WTC11 (cell line): Measurements from ENCODE around the gene RECQL5. TPM values are rescaled to one million over a fixed set of nuclear protein-coding genes. Genes with fewer than 3 reads are reported as not detected.

ENCODE experiments used
- ATAC-seq: fragments of 200-7000 bp; cut with Tn5 transposase; 2 replicates; pipeline ENCODE4 v1.10.0; 2021; ENCODE audit warnings: mild to moderate bottlenecking, moderate library complexity
- CTCF ChIA-PET: fragments of 300-600 bp; sonication (Branson Sonifier 250); formaldehyde crosslinking; loops from one replicate; lab custom pipeline; 2021; ENCODE audit warnings: antibody characterized with exemption; lab: Charles Lee
- POLR2A ChIA-PET: fragments of 350-600 bp; sonication (Branson Sonifier 250); formaldehyde crosslinking; loops from one replicate; lab custom pipeline; 2021; ENCODE audit warnings: antibody characterized with exemption; lab: Charles Lee
- DNase-seq: peaks from one replicate; pipeline ENCODE4 v3.0.0; 2021; ENCODE audit warnings: low spot score
- H3K27ac Mint-ChIP-seq: 2 replicates; pipeline ENCODE4 v1.8.0; 2021; ENCODE audit warnings: mixed read lengths
- H3K27me3 Mint-ChIP-seq: 2 replicates; pipeline ENCODE4 v1.8.0; 2021; ENCODE audit warnings: low read depth, mild to moderate bottlenecking, moderate library complexity, mixed read lengths
- H3K36me3 Mint-ChIP-seq: 2 replicates; pipeline ENCODE4 v1.8.0; 2021; ENCODE audit warnings: mixed read lengths
- H3K4me1 Mint-ChIP-seq: 2 replicates; pipeline ENCODE4 v1.8.0; 2022; ENCODE audit warnings: mixed read lengths
- H3K4me3 Mint-ChIP-seq: 2 replicates; pipeline ENCODE4 v1.8.0; 2021; ENCODE audit warnings: mild to moderate bottlenecking, moderate library complexity, mixed read lengths
- H3K9me3 Mint-ChIP-seq: 2 replicates; pipeline ENCODE4 v1.8.0; 2021; ENCODE audit warnings: mixed read lengths
- ATF1 ChIP-seq: sonication (generic); formaldehyde crosslinking; IDR thresholded peaks from 2 replicates; pipeline ENCODE4 v1.8.1; 2023; ENCODE audit warnings: mild to moderate bottlenecking, moderate library complexity, missing genetic modification reagents
- ATF3 ChIP-seq: sonication (generic); formaldehyde crosslinking; conservative IDR thresholded peaks from 2 replicates; pipeline ENCODE4 v1.8.1; 2022; ENCODE audit warnings: mild to moderate bottlenecking, missing genetic modification reagents
- CREB1 ChIP-seq: sonication (generic); formaldehyde crosslinking; IDR thresholded peaks from 2 replicates; pipeline ENCODE4 v1.8.0; 2023; ENCODE audit warnings: mild to moderate bottlenecking, missing genetic modification reagents
- ELF4 ChIP-seq: sonication (generic); formaldehyde crosslinking; IDR thresholded peaks from 2 replicates; pipeline ENCODE4 v1.8.1; 2022; ENCODE audit warnings: low read depth, mild to moderate bottlenecking, moderate library complexity, missing genetic modification reagents
- FOXJ3 ChIP-seq: sonication (generic); formaldehyde crosslinking; IDR thresholded peaks from 2 replicates; pipeline ENCODE4 v1.9.0; 2021; ENCODE audit warnings: missing genetic modification reagents, mild to moderate bottlenecking, borderline replicate concordance
- FOXK1 ChIP-seq: sonication (generic); formaldehyde crosslinking; IDR thresholded peaks from 2 replicates; pipeline ENCODE4 v1.8.0; 2022; ENCODE audit warnings: mild to moderate bottlenecking, moderate library complexity, missing genetic modification reagents
- GABPB1 ChIP-seq: sonication (generic); formaldehyde crosslinking; IDR thresholded peaks from 2 replicates; pipeline ENCODE4 v1.8.1; 2023; ENCODE audit warnings: mild to moderate bottlenecking, missing genetic modification reagents
- GTF2I ChIP-seq: fragments of 250-450 bp; sonication (Bioruptor Pico); conservative IDR thresholded peaks from 2 replicates; pipeline ENCODE4 v1.4.0; 2021; ENCODE audit warnings: mild to moderate bottlenecking
- MYBL2 ChIP-seq: sonication (generic); formaldehyde crosslinking; IDR thresholded peaks from 2 replicates; pipeline ENCODE4 v1.8.1; 2023; ENCODE audit warnings: mild to moderate bottlenecking, moderate library complexity, missing genetic modification reagents
- NFATC4 ChIP-seq: fragments of 250-450 bp; sonication (Bioruptor Pico); IDR thresholded peaks from 2 replicates; pipeline ENCODE4 v1.9.0; 2021; ENCODE audit warnings: mild to moderate bottlenecking
- NR1H2 ChIP-seq: sonication (generic); formaldehyde crosslinking; IDR thresholded peaks from 2 replicates; pipeline ENCODE4 v1.9.0; 2021; ENCODE audit warnings: mild to moderate bottlenecking, moderate library complexity, missing genetic modification reagents
- NR3C1 ChIP-seq: sonication (generic); formaldehyde crosslinking; conservative IDR thresholded peaks from 2 replicates; pipeline ENCODE4 v1.8.1; 2023; ENCODE audit warnings: low read depth, mild to moderate bottlenecking, missing genetic modification reagents
- TEAD1 ChIP-seq: sonication (generic); formaldehyde crosslinking; IDR thresholded peaks from 2 replicates; pipeline ENCODE4 v1.8.0; 2022; ENCODE audit warnings: mild to moderate bottlenecking, missing genetic modification reagents
- ZBTB21 ChIP-seq: sonication (generic); formaldehyde crosslinking; IDR thresholded peaks from 2 replicates; pipeline ENCODE4 v1.8.1; 2023; ENCODE audit warnings: mild to moderate bottlenecking, missing genetic modification reagents, borderline replicate concordance
- ZBTB43 ChIP-seq: sonication (generic); formaldehyde crosslinking; IDR thresholded peaks from 2 replicates; pipeline ENCODE4 v1.8.1; 2023; ENCODE audit warnings: mild to moderate bottlenecking, missing genetic modification reagents
- ZNF219 ChIP-seq: sonication (generic); formaldehyde crosslinking; IDR thresholded peaks from 2 replicates; pipeline ENCODE4 v1.8.0; 2023; ENCODE audit warnings: missing genetic modification reagents, mild to moderate bottlenecking, borderline replicate concordance
- ZNF396 ChIP-seq: fragments of 250-450 bp; sonication (Bioruptor Pico); IDR thresholded peaks from 2 replicates; pipeline ENCODE4 v1.8.0; 2021; ENCODE audit warnings: mild to moderate bottlenecking, moderate library complexity, borderline replicate concordance
- ZNF532 ChIP-seq: fragments of 250-450 bp; sonication (Bioruptor Pico); IDR thresholded peaks from 2 replicates; pipeline ENCODE4 v1.9.0; 2021; ENCODE audit warnings: mild to moderate bottlenecking, borderline replicate concordance
- total RNA-seq: library from RNA; stranded (reverse); gene quantifications from 3 replicates; pipeline ENCODE4 v1.2.3, GENCODE V29; 2021
- TF ChIP-seq, protein P1 (sequence below): sonication (generic); formaldehyde crosslinking; IDR thresholded peaks from 2 replicates; pipeline ENCODE4 v1.8.0; 2022; ENCODE audit warnings: mild to moderate bottlenecking, missing genetic modification reagents
- TF ChIP-seq, protein P2 (sequence below): fragments of 250-450 bp; sonication (Bioruptor Pico); IDR thresholded peaks from 2 replicates; pipeline ENCODE4 v1.9.0; 2021; ENCODE audit warnings: mild to moderate bottlenecking

The RECQL5 gene
- total RNA-seq, 1 experiment from 2014 or later = 51.0 TPM

GRCh38 chr17:75649687-75650086, 17.3 kb downstream of the RECQL5 start:
- Mint-ChIP-seq H3K9me3 (no peaks in the 10 kb centered on the region), H3K27me3 (no peaks in the 10 kb centered on the region), H3K27ac (0 out of 2 replicates have a peak overlapping the region, but pooled peaks have one; percentile 27), H3K4me1 (no peaks in the 10 kb centered on the region), H3K36me3 (peaks cover 24% of the 10 kb centered on the region), H3K4me3 (no peak overlapping the region)
- no peak for ATAC-seq
- no peak for TF ChIP-seq ZNF532 (CRISPR knock-in tag)
- ChIA-PET CTCF (interaction anchor here (5.9 to 22.8 kb wide), 3 partner anchors 16 to 99 kb away, joined by 32 to 456 read pairs (median 66); partner anchors contain the start of gene SMIM5), POLR2A (no interaction called here)
- DNase-seq = no peak

- POLR2A ChIA-PET = no interaction called here
- ATAC-seq = no peak
- CTCF ChIA-PET = interaction anchor here (2.1 to 22.8 kb wide), 2 partner anchors 15 to 105 kb away, joined by 12 to 456 read pairs; partner anchors contain the start of gene SMIM5
Observed at GRCh38 chr17:75647921-75648320, 19.0 kb downstream of the RECQL5 start.

GRCh38 chr17:75647061-75647460, 19.9 kb downstream of the RECQL5 start:
- H3K36me3 Mint-ChIP-seq = peaks cover 21% of the 10 kb centered on the region
- H3K27ac Mint-ChIP-seq = no peak overlapping the region
- POLR2A ChIA-PET = no interaction called here
- H3K27me3 Mint-ChIP-seq = no peaks in the 10 kb centered on the region
- peaks cover 18% of the 10 kb centered on the region for H3K4me1 Mint-ChIP-seq
- H3K9me3 Mint-ChIP-seq = no peaks in the 10 kb centered on the region
- DNase-seq (no peak), ATAC-seq (no peak)
- CTCF ChIA-PET = interaction anchor here (0.8 to 22.8 kb wide), 6 partner anchors 14 to 106 kb away, joined by 3 to 456 read pairs (median 18); partner anchors contain the start of gene SMIM5
- no peak overlapping the region for H3K4me3 Mint-ChIP-seq
- TF ChIP-seq MYBL2 (CRISPR knock-in tag) = no peak
- TF ChIP-seq ATF3 (CRISPR knock-in tag) = no peak
- TF ChIP-seq NR3C1 (CRISPR knock-in tag) = no peak
- TF ChIP-seq ZBTB21 (CRISPR knock-in tag) = no peak
- TF ChIP-seq NFATC4 (CRISPR knock-in tag) = no peak
- no peak for TF ChIP-seq GABPB1 (CRISPR knock-in tag)
- TF ChIP-seq CREB1 = no peak
- no peak for TF ChIP-seq ZNF396 (CRISPR knock-in tag)
- TF ChIP-seq ATF1 (CRISPR knock-in tag) = no peak
- TF ChIP-seq ZBTB43 (CRISPR knock-in tag) = no peak
- TF ChIP-seq NR1H2 (CRISPR knock-in tag) = no peak
- TF ChIP-seq, protein P1, sequence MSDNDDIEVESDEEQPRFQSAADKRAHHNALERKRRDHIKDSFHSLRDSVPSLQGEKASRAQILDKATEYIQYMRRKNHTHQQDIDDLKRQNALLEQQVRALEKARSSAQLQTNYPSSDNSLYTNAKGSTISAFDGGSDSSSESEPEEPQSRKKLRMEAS = no peak
- no peak for TF ChIP-seq ELF4
- no peak for TF ChIP-seq ZNF532 (CRISPR knock-in tag)

More at GRCh38 chr17:75647921-75648320, 19.0 kb downstream of the RECQL5 start:
- H3K27me3 Mint-ChIP-seq = no peaks in the 10 kb centered on the region
- no peak overlapping the region for H3K27ac Mint-ChIP-seq
- H3K4me1 Mint-ChIP-seq = peaks cover 10% of the 10 kb centered on the region
- no peaks in the 10 kb centered on the region for H3K9me3 Mint-ChIP-seq
- H3K36me3 Mint-ChIP-seq = peaks cover 24% of the 10 kb centered on the region
- TF ChIP-seq FOXK1 (CRISPR knock-in tag) (no peak), ZNF219 (no peak), GTF2I (0 out of 2 replicates have a peak, but pooled peaks have one; percentile 11), FOXJ3 (no peak), TEAD1 (CRISPR knock-in tag) (no peak)
- TF ChIP-seq, protein P2, sequence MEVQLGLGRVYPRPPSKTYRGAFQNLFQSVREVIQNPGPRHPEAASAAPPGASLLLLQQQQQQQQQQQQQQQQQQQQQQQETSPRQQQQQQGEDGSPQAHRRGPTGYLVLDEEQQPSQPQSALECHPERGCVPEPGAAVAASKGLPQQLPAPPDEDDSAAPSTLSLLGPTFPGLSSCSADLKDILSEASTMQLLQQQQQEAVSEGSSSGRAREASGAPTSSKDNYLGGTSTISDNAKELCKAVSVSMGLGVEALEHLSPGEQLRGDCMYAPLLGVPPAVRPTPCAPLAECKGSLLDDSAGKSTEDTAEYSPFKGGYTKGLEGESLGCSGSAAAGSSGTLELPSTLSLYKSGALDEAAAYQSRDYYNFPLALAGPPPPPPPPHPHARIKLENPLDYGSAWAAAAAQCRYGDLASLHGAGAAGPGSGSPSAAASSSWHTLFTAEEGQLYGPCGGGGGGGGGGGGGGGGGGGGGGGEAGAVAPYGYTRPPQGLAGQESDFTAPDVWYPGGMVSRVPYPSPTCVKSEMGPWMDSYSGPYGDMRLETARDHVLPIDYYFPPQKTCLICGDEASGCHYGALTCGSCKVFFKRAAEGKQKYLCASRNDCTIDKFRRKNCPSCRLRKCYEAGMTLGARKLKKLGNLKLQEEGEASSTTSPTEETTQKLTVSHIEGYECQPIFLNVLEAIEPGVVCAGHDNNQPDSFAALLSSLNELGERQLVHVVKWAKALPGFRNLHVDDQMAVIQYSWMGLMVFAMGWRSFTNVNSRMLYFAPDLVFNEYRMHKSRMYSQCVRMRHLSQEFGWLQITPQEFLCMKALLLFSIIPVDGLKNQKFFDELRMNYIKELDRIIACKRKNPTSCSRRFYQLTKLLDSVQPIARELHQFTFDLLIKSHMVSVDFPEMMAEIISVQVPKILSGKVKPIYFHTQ (CRISPR knock-in tag) = no peak
- H3K4me3 Mint-ChIP-seq = no peak overlapping the region
- no peak for DNase-seq
